K562 (cell line): ENCODE measurements around the gene TECPR2. TPM values are rescaled to one million over a fixed set of nuclear protein-coding genes. Genes with fewer than 3 reads are reported as not detected.

Experiments used
- ATAC-seq: fragments of 200-7000 bp; cut with Tn5 transposase; 3 replicates; pipeline ENCODE4 v1.9.1; 2020; ENCODE audit warnings: moderate library complexity
- BruUV-seq: library from RNA; stranded (reverse); fragments of 400-500 nt; replicated peaks from 2 replicates; lab custom pipeline; 2021; lab: Mats Ljungman, UMichigan
- CTCF ChIA-PET: fragments of 300-600 bp; formaldehyde crosslinking; extraction: SDS; loops from one replicate; lab custom pipeline; 2021; ENCODE audit warnings: low intra/inter-chr PET ratio; lab: Yijun Ruan, JAX
- POLR2A ChIA-PET: fragments of 300-600, 350-650 bp; sonication (Branson Sonifier 250); formaldehyde crosslinking; extraction: SDS; loops from one replicate; lab custom pipeline; 2021; ENCODE audit warnings: antibody characterized with exemption, inconsistent platforms; lab: Yijun Ruan, JAX
- DNase-seq, 4 experiments: peaks; one replicate each; pipeline versions ENCODE4 v3.0.0 to v3.0.0-alpha.2; 2011 to 2018; ENCODE audit warnings: low spot score in 3 of 4, mixed read lengths in 3 of 4; ENCODE audit errors: extremely low read depth in 1 of 4
- FAIRE-seq: peaks from 2 replicates; lab custom pipeline; 2011; peaks lifted over from hg19 to GRCh38; lab: Jason Lieb, UNC
- H2AFZ ChIP-seq: 2 replicates; pipeline ENCODE4 v1.6.0; 2011; ENCODE audit warnings: low read depth, low read length, control low read depth, inconsistent platforms
- H3K27ac ChIP-seq: fragments of 200-600 bp; 3 replicates; pipeline ENCODE4 v1.8.0; 2011; ENCODE audit warnings: low read depth, mild to moderate bottlenecking, control low read depth, inconsistent platforms, low read length, moderate library complexity, mixed read lengths; ENCODE audit errors: extremely low read depth
- H3K27me3 ChIP-seq, 2 experiments: fragments of 300-600 bp in 1 of 2; 2 replicates in 1 of 2; 3 replicates in 1 of 2; pipeline versions ENCODE4 v1.6.0 to v1.8.0; 2011; ENCODE audit warnings: inconsistent platforms in 2 of 2, low read length in 2 of 2, mild to moderate bottlenecking in 1 of 2, mixed read lengths in 1 of 2, moderate library complexity in 1 of 2; ENCODE audit not compliant: control insufficient read depth in 2 of 2, insufficient read depth in 2 of 2
- H3K36me3 ChIP-seq: fragments of 300-600 bp; 3 replicates; pipeline ENCODE4 v1.8.0; 2011; ENCODE audit warnings: mild to moderate bottlenecking, low read length, inconsistent platforms; ENCODE audit not compliant: control insufficient read depth, insufficient read depth
- H3K4me1 ChIP-seq, 2 experiments: fragments of 200-600 bp in 1 of 2; replicated peaks in 1 of 2; 2 replicates in 1 of 2; 3 replicates in 1 of 2; pipeline versions ENCODE4 v1.5.1 to v1.8.0; 2011; ENCODE audit warnings: inconsistent platforms in 2 of 2, low read length in 2 of 2, mild to moderate bottlenecking in 1 of 2, mixed read lengths in 1 of 2, moderate library complexity in 1 of 2; ENCODE audit not compliant: control insufficient read depth in 2 of 2, insufficient read depth in 2 of 2
- H3K4me2 ChIP-seq: 2 replicates; pipeline ENCODE4 v1.6.1; 2011; ENCODE audit warnings: low read length, control low read depth, inconsistent platforms, mixed read lengths; ENCODE audit not compliant: insufficient read depth
- H3K4me3 ChIP-seq: fragments of 200-600 bp; sonication (generic), shearing (Covaris generic); 2 replicates; pipeline ENCODE4 v1.5.1; 2016; ENCODE audit warnings: control low read depth, inconsistent platforms
- H3K79me2 ChIP-seq: fragments of 200-600 bp; 3 replicates; pipeline ENCODE4 v1.8.0; 2011; ENCODE audit warnings: low read length, inconsistent platforms; ENCODE audit not compliant: control insufficient read depth, insufficient read depth
- H3K9ac ChIP-seq, 2 experiments: 2 replicates each; pipeline versions ENCODE4 v1.6.0 to v1.6.1; 2011; ENCODE audit warnings: low read depth in 2 of 2, low read length in 2 of 2, control low read depth in 1 of 2, inconsistent platforms in 1 of 2, mild to moderate bottlenecking in 1 of 2, mixed read lengths in 1 of 2; ENCODE audit not compliant: insufficient read depth in 1 of 2
- H3K9me1 ChIP-seq: one replicate; pipeline ENCODE4 v1.6.0; 2011; ENCODE audit warnings: inconsistent platforms, mild to moderate bottlenecking, low read length, moderate library complexity; ENCODE audit not compliant: control insufficient read depth, insufficient read depth
- H3K9me3 ChIP-seq: replicated peaks from 2 replicates; pipeline ENCODE4 v1.5.1; 2011; ENCODE audit warnings: low read depth, low read length, inconsistent platforms; ENCODE audit not compliant: control insufficient read depth, insufficient read depth
- H4K20me1 ChIP-seq: replicated peaks from 2 replicates; pipeline ENCODE4 v1.6.1; 2011; ENCODE audit warnings: low read length, inconsistent platforms, mixed read lengths; ENCODE audit not compliant: control insufficient read depth, insufficient read depth
- CAMTA2 ChIP-seq: fragments of 250-450 bp; sonication (Bioruptor Pico); conservative IDR thresholded peaks from 2 replicates; pipeline ENCODE4 v1.5.1; 2022
- CHD2 ChIP-seq: IDR thresholded peaks from 2 replicates; pipeline ENCODE4 v1.6.1; 2011; ENCODE audit warnings: low read depth, low read length
- ZEB2 ChIP-seq: fragments of 450-650 bp; IDR thresholded peaks from 2 replicates; pipeline ENCODE4 v1.6.1; 2016
- WGBS: fragments of 100-300 bp; shearing (Covaris generic); methylation state at CpG from one replicate; pipeline ENCODE4 v1.1.6; 2016; ENCODE audit warnings: low coverage, mixed read lengths; ENCODE audit not compliant: insufficient coverage; ENCODE audit errors: missing lambda C conversion rate; 5-methylcytosine and 5-hydroxymethylcytosine counted together
- in situ Hi-C: fragments of 300-500 bp; cut with MboI; formaldehyde crosslinking; loops from 4 replicates; pipeline ENCODE4 v1.15.0; 2018; ENCODE audit warnings: inconsistent platforms, mixed read lengths
- intact Hi-C: fragments of 100-400 bp; cut with micrococcal nuclease; formaldehyde crosslinking; loops from 2 replicates; pipeline ENCODE4 v1.14.2; 2022
- polyA plus RNA-seq, 8 experiments: library from polyadenylated mRNA; depleted of rRNA in 4 of 8; stranded (reverse) in 5 of 8; unstranded in 3 of 8; fragments of >200 nt; fragmentation: Nextera tagmentation in 2 of 8; fragmentation: Illumina TruSeq in 1 of 8; extraction: Ambion mirVana in 2 of 8; extraction: Trizol in 1 of 8; gene quantifications; 2 replicates each; pipeline versions ENCODE4 v1.2.1 to v1.2.3, GENCODE V29; 2011 to 2014; ENCODE audit warnings: inconsistent platforms in 1 of 8, missing spikeins in 1 of 8
- total RNA-seq, 7 experiments: library from RNA; depleted of rRNA in 6 of 7; stranded (reverse); fragments of >200 nt in 6 of 7; fragmentation: Illumina TruSeq in 2 of 7; extraction: Trizol in 2 of 7; gene quantifications; 2 replicates each; pipeline versions ENCODE4 v1.2.1 to v1.2.3, GENCODE V29; 2011 to 2021; ENCODE audit warnings: low replicate concordance in 1 of 7
- TF ChIP-seq, protein P1 (sequence below): sonication (generic); formaldehyde crosslinking; IDR thresholded peaks from 2 replicates; pipeline ENCODE4 v1.8.1; 2023; ENCODE audit warnings: mild to moderate bottlenecking, missing genetic modification reagents

Gene TECPR2
- total and polyA plus RNA-seq, 9 of the 15 experiments (the other 6 are each of a cell fraction or from before 2014, with no cell fraction given), result 0.04 to 3.0 (median 0.83) TPM

DNA sequence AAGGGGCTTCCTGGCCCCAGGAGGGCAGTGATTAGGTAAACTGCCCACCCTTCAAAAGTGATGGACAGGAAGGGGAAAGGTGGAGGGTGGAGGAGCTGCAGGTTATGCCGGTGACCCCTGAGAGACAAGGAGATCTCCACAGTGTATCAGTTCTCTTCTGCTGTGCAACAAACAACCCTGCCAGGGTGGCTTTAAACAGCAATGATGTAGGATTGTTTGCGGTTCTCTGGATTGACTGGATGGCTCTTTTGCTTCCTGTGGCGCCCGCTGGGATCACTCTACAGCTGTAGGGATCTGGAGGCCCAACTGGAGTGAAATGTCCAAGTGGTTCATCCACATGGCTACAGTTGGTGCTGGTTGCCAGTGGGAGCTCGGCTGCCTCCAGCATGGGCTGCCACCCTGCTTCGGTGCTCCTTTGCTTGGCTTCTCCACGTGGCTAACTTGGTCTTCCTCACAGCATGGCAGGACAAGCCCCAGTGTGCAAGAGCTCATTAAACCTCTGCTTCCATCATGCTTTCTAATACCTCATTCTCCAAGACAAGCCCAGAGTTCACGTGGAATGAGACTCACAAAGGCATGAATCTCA, 155.4 kb downstream of the TECPR2 start:
- FAIRE-seq (no peak), DNase-seq (no peak), ATAC-seq (no peak)
- Histone ChIP-seq H2AFZ (no peak overlapping the region; the same call in 1 of the 2 replicates), H3K27ac (no peak overlapping the region), H3K79me2 (no peaks in the 10 kb centered on the region), H3K4me3 (no peak overlapping the region), H3K9me3 (no peaks in the 10 kb centered on the region), H3K9me1 (no peaks in the 10 kb centered on the region), H4K20me1 (no peaks in the 10 kb centered on the region), H3K4me1 (peaks cover 0 to 18% of the 10 kb centered on the region in 2 experiments; a peak in 2 of 5 replicates), H3K4me2 (no peak overlapping the region), H3K9ac (0 out of 4 replicates have a peak overlapping the region, but pooled peaks of 1 of the 2 experiments have one; percentile 91), H3K27me3 (no peaks in the 10 kb centered on the region), H3K36me3 (no peaks in the 10 kb centered on the region)
- BruUV-seq, result no TSS peak
- TF ChIP-seq CHD2, result no peak
- no peak for TF ChIP-seq CAMTA2 (CRISPR knock-in tag)
- TF ChIP-seq, protein P1, sequence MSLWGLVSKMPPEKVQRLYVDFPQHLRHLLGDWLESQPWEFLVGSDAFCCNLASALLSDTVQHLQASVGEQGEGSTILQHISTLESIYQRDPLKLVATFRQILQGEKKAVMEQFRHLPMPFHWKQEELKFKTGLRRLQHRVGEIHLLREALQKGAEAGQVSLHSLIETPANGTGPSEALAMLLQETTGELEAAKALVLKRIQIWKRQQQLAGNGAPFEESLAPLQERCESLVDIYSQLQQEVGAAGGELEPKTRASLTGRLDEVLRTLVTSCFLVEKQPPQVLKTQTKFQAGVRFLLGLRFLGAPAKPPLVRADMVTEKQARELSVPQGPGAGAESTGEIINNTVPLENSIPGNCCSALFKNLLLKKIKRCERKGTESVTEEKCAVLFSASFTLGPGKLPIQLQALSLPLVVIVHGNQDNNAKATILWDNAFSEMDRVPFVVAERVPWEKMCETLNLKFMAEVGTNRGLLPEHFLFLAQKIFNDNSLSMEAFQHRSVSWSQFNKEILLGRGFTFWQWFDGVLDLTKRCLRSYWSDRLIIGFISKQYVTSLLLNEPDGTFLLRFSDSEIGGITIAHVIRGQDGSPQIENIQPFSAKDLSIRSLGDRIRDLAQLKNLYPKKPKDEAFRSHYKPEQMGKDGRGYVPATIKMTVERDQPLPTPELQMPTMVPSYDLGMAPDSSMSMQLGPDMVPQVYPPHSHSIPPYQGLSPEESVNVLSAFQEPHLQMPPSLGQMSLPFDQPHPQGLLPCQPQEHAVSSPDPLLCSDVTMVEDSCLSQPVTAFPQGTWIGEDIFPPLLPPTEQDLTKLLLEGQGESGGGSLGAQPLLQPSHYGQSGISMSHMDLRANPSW (CRISPR knock-in tag), result no peak
- TF ChIP-seq ZEB2, result no peak
- WGBS, result 71% methylated on average over 7 of the region's 8 CpGs
- POLR2A ChIA-PET, result interaction anchor here (0.6 to 0.9 kb wide), 2 partner anchors 112 to 176 kb away, joined by 3 to 4 read pairs; no protein-coding TSS in a partner anchor
- in situ Hi-C loops (loop anchor here (5.0 to 25.0 kb wide), 3 partner anchors 76 to 394 kb away; partner anchors contain the start of gene AMN), intact Hi-C loops (loop anchor here (5.0 kb wide), 1 partner anchor 201 kb away; the partner anchor contains the start of gene ZNF839)
- CTCF ChIA-PET, result interaction anchor here (0.6 to 2.8 kb wide), 2 partner anchors 80 to 457 kb away, joined by 3 to 38 read pairs; no protein-coding TSS in a partner anchor
